ENCODE results near the gene S100A6.
A peak's percentile ranks its signal among the peaks of the same experiment; 100 is the strongest.

S100A6 gene

GRCh38 chr1:153503766-153504165 is 32.0 kb downstream of the S100A6 start:
- no peak overlapping the region for H3K27ac ChIP-seq
- no peak for TF ChIP-seq CTCF (conservative IDR thresholded peaks at IDR 0.05)
- no peak for TF ChIP-seq ZFX (IDR thresholded peaks at IDR 0.05)

DNA sequence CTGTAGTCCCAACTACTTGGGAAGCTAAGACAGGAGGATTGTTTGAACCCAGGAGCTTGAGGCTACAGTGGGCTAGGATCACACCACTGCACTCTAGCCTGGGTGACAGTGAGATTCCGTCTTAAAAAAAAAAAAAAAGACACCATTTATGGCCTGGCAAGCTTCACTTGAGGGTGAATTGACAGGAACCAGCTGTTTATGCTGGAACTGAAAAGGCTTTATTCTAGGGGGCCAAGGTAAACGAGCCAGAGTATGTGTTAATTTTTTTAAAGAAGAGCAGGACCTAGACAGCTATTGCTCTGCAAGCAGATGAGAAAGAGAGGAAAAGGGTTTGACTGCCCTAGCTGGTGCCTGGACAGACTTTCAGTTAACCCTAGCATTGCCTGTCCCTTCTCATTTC is 37.0 kb downstream of the S100A6 start:
- no peak overlapping the region for H3K27ac ChIP-seq

DNA sequence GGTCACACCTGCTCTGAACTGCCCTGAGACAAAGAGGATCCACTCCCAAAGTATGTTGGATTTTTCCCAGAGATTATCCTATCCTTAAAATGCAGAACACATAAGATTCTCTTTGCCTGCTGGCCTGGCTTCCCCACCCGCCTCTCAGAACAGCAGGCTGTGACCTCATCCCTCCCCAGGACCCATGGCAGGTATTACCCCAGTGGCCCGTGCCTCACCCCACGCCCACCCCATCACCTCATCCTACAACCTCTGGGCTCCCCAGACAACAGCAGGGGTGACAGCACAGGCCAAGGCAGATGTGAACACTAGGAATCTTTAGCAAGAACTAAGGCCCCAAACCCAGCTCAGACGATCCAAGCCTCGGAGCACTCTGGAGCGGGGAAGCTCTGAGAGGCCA is 40.3 kb downstream of the S100A6 start:
- TF ChIP-seq CTCF (conservative IDR thresholded peaks at IDR 0.05), result no peak
- TF ChIP-seq ZFX (IDR thresholded peaks at IDR 0.05), result no peak
- no peak overlapping the region for H3K27ac ChIP-seq

More for the DNA sequence above, 37.0 kb downstream of the S100A6 start:
- TF ChIP-seq ZFX (IDR thresholded peaks at IDR 0.05) (no peak), CTCF (conservative IDR thresholded peaks at IDR 0.05) (no peak)

DNA sequence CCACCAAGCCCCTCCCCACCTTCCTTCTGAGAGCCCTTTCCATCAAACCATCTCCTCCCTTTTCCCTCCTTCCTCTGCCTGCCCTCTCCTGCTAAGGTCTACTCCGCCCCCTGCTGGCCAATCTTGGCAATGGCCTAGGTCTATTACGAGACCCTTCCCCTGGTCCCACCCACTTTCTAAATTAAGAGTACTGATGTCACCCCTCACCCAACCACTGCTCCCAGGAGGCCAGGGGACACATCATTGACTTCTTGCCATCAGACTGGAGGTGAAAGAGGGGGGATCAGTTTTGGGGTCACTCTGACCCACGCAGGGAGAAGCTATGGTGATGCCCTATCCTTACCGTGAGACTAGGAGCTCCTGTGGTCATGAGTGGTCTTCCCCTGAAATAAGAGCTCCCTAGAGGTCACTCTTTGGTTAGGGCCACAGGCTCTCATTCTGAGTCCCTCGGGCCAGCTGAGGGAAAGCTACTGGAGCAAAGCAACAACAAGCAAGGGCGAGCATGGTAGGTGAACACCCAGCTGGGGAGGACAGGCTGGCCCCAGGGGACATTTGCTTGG is 40.7 kb downstream of the S100A6 start:
- H3K27ac ChIP-seq, result no peak overlapping the region
- TF ChIP-seq CTCF (conservative IDR thresholded peaks at IDR 0.05) (peak; percentile 96), ZFX (IDR thresholded peaks at IDR 0.05) (no peak)

DNA sequence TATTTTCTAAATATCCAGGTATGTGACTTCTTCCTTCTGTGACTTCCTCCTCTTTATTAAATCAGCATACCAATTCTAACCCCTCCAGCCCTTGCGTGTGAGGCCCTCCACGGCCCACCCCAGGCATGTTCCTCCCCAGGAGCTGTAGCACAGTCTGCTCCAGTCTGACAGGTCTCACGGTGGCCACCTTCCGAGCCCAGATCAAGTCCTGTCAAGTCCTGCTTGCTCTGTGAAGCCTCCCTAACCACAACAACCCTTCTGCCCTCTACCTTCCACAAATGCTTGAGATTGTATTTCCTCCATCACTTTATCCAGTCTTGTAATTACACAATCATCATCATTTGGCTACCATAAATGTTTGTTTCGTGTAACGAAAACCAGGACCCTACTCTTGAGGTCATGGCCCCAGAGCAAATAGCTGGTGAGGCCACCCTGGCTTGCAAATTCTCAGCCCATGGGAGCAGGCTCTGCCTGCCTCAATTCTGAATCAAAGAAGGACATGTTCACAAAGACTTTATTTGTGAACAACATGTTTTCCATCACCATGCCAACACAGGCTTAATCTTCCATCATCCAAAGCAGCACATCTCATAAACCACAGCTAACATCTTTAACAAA is 42.3 kb downstream of the S100A6 start:
- no peak overlapping the region for H3K27ac ChIP-seq
- TF ChIP-seq ZFX (IDR thresholded peaks at IDR 0.05) (no peak), CTCF (conservative IDR thresholded peaks at IDR 0.05) (no peak)

DNA sequence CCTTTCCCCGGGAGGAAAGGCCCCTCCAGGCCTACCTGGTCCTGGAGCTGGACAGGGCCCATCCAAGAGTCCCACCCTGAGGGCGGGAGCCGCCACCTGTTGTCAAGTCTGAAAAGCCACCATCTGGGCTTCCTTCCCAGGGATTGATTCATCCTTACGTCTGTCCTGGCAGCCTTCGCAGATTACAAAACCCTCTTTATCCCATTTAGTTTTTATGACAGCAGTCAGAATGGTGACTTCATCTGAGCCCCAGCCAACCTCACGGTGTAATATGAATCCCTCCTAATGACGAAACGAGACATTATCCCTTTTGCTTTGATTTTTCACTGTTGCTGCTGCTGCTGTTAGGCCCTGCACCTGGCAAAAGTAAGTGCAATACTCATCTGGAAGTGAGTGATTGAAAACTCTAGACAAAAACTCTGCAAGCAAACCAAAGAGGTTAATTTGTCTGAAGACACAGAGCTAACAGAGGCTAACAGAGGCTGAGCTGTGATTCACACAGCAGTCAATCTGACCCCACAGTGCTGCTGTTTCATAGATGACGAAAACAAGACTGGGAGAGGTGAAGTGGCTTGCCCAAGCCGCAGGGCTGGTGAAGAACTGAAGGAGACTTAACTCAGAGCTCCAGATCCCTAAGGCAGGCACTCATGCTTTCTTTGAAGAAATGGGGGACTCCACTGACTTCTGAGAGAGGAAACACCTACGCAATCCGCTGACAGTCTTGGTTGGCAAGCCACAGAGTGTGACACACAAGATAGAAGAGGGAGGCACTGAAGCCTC is 45.3 kb downstream of the S100A6 start:
- H3K27ac ChIP-seq, result peak overlapping the region; percentile 20; the same call in 1 of the 2 replicates
- no peak for TF ChIP-seq CTCF (conservative IDR thresholded peaks at IDR 0.05)
- no peak for TF ChIP-seq ZFX (IDR thresholded peaks at IDR 0.05)

- TF ChIP-seq CTCF (conservative IDR thresholded peaks at IDR 0.05), result no peak
- no peak for TF ChIP-seq ZFX (IDR thresholded peaks at IDR 0.05)
- H3K27ac ChIP-seq, result no peak overlapping the region
Measured at GRCh38 chr1:153488731-153489130, 47.1 kb downstream of the S100A6 start.

Measured in C4-2B (cell line).